Measurements from ENCODE around the gene FGF3.

DNA sequence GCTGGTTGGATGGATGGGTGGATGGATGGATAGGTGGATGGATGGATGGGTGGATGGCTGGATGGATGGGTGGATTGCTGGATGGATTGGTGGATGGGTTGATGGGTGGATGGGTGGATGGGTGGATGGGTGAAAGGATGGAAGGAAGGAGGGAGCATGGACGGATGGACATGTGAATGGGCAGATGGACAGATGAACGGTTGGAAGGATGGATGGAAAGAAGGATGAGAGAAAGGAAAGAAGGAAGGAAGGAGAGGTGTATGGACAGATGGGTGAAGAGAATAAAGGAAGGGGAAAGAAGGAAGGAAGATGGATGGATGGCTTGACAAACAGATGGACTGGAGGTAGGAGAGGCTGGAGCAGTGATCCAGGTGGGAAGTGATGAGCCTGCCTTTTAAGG, 5.4 kb downstream of the FGF3 start:
- TF ChIP-seq, protein P1, sequence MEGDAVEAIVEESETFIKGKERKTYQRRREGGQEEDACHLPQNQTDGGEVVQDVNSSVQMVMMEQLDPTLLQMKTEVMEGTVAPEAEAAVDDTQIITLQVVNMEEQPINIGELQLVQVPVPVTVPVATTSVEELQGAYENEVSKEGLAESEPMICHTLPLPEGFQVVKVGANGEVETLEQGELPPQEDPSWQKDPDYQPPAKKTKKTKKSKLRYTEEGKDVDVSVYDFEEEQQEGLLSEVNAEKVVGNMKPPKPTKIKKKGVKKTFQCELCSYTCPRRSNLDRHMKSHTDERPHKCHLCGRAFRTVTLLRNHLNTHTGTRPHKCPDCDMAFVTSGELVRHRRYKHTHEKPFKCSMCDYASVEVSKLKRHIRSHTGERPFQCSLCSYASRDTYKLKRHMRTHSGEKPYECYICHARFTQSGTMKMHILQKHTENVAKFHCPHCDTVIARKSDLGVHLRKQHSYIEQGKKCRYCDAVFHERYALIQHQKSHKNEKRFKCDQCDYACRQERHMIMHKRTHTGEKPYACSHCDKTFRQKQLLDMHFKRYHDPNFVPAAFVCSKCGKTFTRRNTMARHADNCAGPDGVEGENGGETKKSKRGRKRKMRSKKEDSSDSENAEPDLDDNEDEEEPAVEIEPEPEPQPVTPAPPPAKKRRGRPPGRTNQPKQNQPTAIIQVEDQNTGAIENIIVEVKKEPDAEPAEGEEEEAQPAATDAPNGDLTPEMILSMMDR (IDR thresholded peaks at IDR 0.05 in 8 of 11, conservative IDR thresholded peaks at IDR 0.05 in 3 of 11), result no peak
- no peak for TF ChIP-seq POLR2A (IDR thresholded peaks at IDR 0.05)

Measured in spleen (tissue), 7 donors.